Anterior cingulate cortex (tissue), 58 donors: ENCODE data around the gene MATN1.

Source experiments
- DNase-seq, 58 donors: peaks; one replicate each; lab custom pipeline; 2025; lab: John Stamatoyannopoulos, UW

Gene MATN1

DNA sequence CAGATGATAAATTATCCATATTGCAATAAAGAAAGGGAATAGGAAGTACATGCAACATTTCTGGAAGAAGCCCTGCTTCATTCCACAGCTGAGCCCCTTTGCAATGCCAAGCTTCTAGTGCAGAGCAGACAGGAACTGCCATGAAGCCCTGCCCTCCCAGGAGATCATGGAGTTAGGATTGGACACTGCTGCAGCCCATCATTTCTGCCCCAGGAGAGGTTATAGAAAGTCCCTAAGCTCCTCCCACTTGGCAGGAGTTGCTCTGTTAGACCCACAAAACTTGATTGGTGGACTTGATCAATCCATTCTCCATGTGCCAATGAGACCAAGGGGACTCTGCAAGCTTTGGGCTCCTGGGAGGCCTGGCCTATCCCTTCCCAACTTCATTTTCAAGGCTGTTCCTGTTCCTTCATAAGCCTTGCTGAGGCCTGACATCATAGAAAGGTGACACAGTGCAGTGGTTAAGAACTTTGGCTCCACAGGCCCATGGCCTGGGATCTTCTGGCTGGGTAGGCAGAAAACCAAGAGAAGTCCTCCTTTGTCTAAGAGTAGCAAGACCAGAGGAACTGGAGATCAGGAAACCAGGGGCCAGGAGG lies 35.5 kb upstream of the MATN1 start:
- DNase-seq = no peak

DNA sequence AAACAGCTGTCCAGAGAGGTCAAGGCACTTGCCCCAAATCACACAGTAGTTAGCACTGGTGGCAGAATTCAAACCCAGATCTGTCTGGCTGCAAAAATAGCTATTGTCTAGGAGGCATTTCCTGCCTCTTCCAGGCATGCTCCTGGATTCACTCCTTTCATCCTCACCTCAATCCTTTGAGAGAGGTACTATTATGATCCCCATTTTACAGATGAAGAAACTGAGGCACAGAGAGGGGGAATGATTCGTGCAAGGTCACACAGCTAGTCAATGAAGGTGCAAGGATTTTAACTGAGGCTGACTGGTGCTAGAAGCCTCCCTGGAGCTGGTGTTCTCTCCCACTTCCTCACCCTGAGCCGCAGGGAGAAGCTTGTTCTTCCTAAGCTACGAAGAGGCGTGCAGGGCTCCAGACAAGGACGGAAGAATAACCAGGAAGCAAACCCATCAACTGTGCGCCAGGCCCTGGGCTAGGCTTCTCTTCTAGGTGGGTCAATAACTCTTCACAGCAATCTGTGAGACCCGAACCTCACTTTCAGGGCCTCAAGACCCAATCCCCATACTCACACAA lies 34.8 kb upstream of the MATN1 start:
- DNase-seq = no peak

GRCh38 chr1:30757352-30758120 lies 34.2 kb upstream of the MATN1 start, which contains the start of gene LAPTM5:
TSS of gene LAPTM5 (minus strand) at chr1:30757774. CDS start at chr1:30757745, 29 bp downstream.
- peak in 11 of 58 donors; percentile 11 to 33 (median 21) for DNase-seq

- DNase-seq = peak in 28 of 58 donors; percentile 12 to 86 (median 32)
Observed at GRCh38 chr1:30756545-30757351, 33.4 kb upstream of the MATN1 start.

DNA sequence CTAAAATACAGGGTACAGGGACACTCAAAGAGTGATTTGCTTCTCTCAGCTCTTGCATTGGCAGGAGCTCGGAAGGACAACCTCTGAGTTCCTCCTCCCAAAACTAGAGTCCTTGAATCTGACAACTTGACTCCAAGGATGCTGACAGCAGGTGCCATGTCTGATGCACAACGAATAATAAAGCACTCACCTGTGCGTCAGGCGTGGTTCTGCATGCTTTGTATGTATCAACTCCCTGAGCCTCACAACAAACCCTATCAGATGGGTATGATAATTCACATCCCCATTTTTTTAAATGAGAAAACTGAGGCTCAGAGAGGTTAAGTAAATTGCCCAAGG lies 32.8 kb upstream of the MATN1 start:
- no peak for DNase-seq

DNA sequence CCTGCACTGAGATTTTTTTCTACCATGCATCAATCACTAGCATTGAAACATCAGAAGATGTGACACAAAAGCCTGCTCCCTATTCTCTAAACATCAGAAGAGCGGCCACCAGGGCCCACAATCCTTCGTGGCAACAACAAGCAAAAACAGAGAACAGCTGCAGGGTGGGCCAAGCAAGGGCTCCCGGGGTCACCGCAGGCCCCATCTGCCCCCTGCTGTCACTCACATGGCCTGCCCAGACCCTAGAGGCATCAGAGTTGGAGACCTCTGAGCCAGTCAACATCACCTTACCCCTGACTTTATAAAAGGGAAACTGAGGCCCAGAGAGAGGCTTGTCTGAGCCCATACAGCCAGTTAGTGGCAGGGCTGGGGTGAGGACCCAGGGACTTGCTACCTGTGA lies 32.4 kb upstream of the MATN1 start:
- no peak for DNase-seq

DNA sequence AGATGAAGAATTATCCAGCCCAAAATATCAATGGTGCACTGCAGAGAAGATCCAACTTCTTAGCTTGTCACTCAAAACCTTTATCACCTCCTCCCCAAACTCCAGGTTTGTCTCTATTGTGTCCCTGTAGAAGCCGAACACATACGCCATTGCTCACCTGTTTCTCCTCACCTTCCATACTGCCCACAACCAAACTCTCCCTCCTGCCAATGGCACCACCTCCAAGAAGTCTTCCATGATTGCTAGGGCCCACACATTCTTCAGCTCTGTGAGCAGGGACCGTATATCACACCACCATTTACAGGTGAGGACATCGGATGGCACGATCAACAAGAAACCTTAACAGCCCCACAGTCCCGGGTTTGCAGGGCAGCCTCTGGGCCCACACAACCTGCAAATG lies 31.9 kb upstream of the MATN1 start:
- no peak for DNase-seq

- DNase-seq = no peak
Observed at GRCh38 chr1:30754684-30755171, 31.3 kb upstream of the MATN1 start.

- no peak for DNase-seq
Observed at GRCh38 chr1:30753660-30754123, 30.3 kb upstream of the MATN1 start.

DNA sequence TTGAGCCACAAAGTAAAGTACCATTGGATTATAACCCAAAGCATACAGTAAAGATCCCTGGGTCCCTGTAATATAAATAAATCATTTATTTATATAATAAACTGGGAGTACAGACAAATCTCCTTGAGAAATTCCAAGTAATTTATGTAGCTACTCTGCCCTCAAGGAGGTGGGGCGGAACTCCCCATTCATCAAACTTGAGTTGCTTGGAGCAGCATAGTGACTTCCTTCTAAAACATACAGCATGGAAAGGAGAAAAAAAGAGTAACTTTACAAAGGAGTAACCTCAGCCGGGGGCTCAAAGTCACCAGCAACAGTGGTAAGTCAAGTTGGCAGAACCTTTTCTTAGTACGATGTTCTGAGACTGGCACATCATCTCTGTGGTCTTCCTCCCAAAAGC lies 29.7 kb upstream of the MATN1 start:
- DNase-seq = no peak

- DNase-seq = no peak
Observed at GRCh38 chr1:30752651-30752908, 29.2 kb upstream of the MATN1 start.

- no peak for DNase-seq
Observed at GRCh38 chr1:30751830-30752650, 28.7 kb upstream of the MATN1 start.

- DNase-seq = no peak
Observed at GRCh38 chr1:30750731-30751291, 27.4 kb upstream of the MATN1 start.

DNA sequence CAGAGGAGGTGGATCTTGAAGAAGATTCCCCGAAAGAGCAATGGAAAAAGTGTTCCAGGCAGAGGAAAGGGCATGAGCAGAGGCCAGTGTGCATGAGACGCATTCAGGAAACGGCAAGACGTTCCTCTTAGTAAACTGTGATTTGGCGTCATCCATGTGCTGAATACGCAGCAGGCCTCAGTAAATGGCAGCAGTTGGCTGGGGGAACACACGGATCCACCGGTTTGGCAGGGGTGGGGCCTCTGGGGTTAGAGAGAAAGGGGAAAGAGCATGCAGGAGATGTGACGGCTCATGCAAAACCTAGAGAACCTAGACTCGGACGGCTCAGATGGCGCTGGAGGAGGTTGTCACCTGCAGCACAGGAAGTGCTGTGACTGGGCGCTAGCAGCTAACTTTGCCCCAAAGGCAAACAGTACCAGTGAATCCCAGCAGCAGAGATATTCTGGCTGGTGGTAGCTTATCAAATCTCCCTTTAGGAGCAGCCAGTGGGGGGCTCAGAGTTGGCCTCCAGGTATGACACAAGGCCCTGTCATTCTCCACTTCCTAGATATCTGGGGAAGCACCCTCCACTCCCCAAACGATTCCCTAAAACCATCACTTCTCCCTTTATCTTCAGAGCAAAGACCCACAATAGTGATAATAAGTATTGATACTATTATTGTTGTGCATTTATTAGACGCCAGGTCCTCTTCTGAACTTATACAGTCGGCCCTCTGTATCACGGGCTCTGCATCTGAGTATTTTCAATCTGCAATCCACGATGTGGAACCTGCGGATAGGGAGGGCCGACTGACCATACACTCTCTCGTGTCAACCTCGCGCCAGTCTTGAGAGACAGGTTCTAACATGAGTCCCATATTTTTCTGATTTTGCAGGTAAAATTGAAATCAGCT lies 26.6 kb upstream of the MATN1 start:
- DNase-seq = peak in 1 of 58 donors; percentile 46

DNA sequence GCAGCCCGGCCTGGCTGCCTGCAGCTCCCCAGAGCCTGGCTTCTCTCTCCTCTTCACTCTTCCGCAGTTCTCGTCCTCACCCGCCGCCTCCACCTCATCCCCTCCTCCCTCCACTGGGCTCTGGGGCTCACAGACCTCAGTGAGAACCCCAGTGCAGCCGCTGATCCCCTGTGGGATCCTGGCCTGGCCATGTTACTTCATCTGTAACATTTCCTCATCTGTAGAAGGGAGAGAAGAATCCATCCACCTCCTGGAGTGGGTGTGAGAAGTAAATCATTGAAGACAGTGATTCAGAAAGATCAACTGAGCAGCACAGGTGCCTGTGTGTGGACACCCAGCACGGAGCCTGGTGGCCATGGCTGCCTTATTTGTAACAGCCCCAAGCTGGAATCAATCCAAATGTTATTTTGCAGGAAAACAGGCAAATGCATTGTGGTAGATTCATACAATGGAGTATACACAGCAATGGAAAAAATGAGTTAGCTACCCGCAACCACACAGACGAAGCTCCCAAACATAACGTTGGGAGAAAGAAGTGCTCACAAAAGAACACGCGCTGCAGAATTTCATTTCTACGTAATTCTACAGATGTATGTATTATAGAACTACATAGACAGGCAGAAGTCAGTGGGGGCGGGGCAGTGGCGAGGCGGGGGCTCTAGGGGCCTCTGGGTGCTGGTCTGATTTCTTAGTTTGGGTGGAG lies 25.5 kb upstream of the MATN1 start:
- DNase-seq = peak in 15 of 58 donors; percentile 32 to 85 (median 44)

DNA sequence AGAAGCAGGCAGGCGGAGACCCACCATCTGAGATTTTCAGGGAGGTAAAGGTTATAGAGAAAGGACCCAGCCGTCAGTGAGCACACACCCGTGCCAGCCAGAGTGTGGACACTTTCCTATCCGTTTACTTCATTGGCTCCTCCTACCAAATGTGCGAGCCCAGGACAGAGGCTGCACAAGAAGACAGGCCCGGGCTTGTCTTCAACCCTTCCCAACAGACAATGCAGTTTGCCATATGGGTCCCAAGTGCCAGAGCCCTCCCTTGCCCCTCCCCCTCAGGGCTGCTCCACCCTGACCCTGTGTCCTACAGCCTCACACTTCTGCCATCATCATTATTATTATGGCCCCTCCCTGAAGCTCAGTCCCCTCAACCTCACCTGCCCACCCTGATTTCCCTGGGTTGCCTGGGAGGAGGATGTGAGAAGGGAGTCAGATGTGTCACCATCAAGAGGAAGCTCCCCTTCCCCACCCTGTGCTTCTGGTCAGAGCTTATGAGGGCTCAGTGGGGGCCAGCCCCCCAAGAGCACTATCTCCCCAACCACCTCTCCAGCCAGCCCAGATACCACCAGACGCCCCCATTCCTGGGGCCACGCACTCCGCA lies 24.8 kb upstream of the MATN1 start:
- peak in 24 of 58 donors; percentile 17 to 82 (median 42) for DNase-seq
